MM.1S (cell line): Measurements from ENCODE around the gene KIAA1549.

Experiments used
- DNase-seq: peaks from one replicate; pipeline ENCODE4 v3.0.0-alpha.2; 2015
- H2AFZ ChIP-seq: fragments of 300-600 bp; sonication (generic); 2 replicates; pipeline ENCODE4 v1.6.0; 2016; ENCODE audit warnings: antibody characterized with exemption, low read length
- H3F3A ChIP-seq: fragments of 300-600 bp; sonication (generic); 2 replicates; pipeline ENCODE4 v1.6.1; 2016; ENCODE audit warnings: mild to moderate bottlenecking, antibody characterized with exemption, low read length, moderate library complexity, mixed read lengths; ENCODE audit not compliant: insufficient read depth
- H3K27ac ChIP-seq: fragments of 300-600 bp; sonication (generic); 2 replicates; pipeline ENCODE4 v1.5.1; 2016; ENCODE audit warnings: mild to moderate bottlenecking, low read length
- H3K27me3 ChIP-seq: fragments of 300-600 bp; sonication (generic); replicated peaks from 2 replicates; pipeline ENCODE4 v1.6.0; 2016; ENCODE audit warnings: low read length; ENCODE audit not compliant: insufficient read depth
- H3K36me3 ChIP-seq: fragments of 300-600 bp; sonication (generic); replicated peaks from 2 replicates; pipeline ENCODE4 v1.6.1; 2016; ENCODE audit warnings: mild to moderate bottlenecking, low read length, mixed read lengths; ENCODE audit not compliant: insufficient read depth
- H3K4me1 ChIP-seq: fragments of 300-600 bp; sonication (generic); 2 replicates; pipeline ENCODE4 v1.6.1; 2016; ENCODE audit warnings: low read length, mixed read lengths
- H3K4me2 ChIP-seq: fragments of 300-600 bp; sonication (generic); 2 replicates; pipeline ENCODE4 v1.6.0; 2016; ENCODE audit warnings: low read depth, low read length
- H3K4me3 ChIP-seq: fragments of 300-600 bp; sonication (generic); 2 replicates; pipeline ENCODE4 v1.5.1; 2016; ENCODE audit warnings: low read length, mixed read lengths
- H3K79me2 ChIP-seq: fragments of 300-600 bp; sonication (generic); 2 replicates; pipeline ENCODE4 v1.6.1; 2016; ENCODE audit warnings: mixed run types, low read length, mixed read lengths
- H3K9ac ChIP-seq: fragments of 300-600 bp; sonication (generic); 2 replicates; pipeline ENCODE4 v1.6.1; 2016; ENCODE audit warnings: low read length, mixed read lengths
- H3K9me2 ChIP-seq: fragments of 300-600 bp; sonication (generic); replicated peaks from 2 replicates; pipeline ENCODE4 v1.6.1; 2016; ENCODE audit warnings: mild to moderate bottlenecking, low read length, mixed read lengths; ENCODE audit not compliant: insufficient read depth
- H3K9me3 ChIP-seq: fragments of 300-600 bp; sonication (generic); replicated peaks from 2 replicates; pipeline ENCODE4 v1.6.1; 2016; ENCODE audit warnings: mild to moderate bottlenecking, low read length, mixed read lengths; ENCODE audit not compliant: insufficient read depth
- H4K20me1 ChIP-seq: fragments of 300-600 bp; sonication (generic); 2 replicates; pipeline ENCODE4 v1.6.1; 2016; ENCODE audit warnings: mild to moderate bottlenecking, low read length, moderate library complexity, mixed read lengths; ENCODE audit not compliant: insufficient read depth
- CTCF ChIP-seq: fragments of 300-600 bp; sonication (generic); IDR thresholded peaks from 2 replicates; pipeline ENCODE4 v1.5.1; 2016; ENCODE audit warnings: antibody characterized with exemption, low read length, mixed read lengths
- EZH2 ChIP-seq: fragments of 300-600 bp; sonication (generic); optimal IDR thresholded peaks from 2 replicates; pipeline ENCODE3; 2017; ENCODE audit warnings: low read depth, mild to moderate bottlenecking, antibody characterized with exemption, low read length, mixed read lengths
- EZH2phosphoT487 ChIP-seq: fragments of 300-600 bp; sonication (generic); IDR thresholded peaks from 2 replicates; pipeline ENCODE4 v1.6.1; 2018; ENCODE audit warnings: antibody characterized with exemption, low read length

KIAA1549 gene

GRCh38 chr7:139023076-139023475 is 41.9 kb upstream of the KIAA1549 start:
- Histone ChIP-seq H3K36me3 (no peaks in the 10 kb centered on the region), H3K9ac (no peak overlapping the region), H3K4me2 (no peak overlapping the region)

GRCh38 chr7:139022286-139022685 is 41.1 kb upstream of the KIAA1549 start:
- Histone ChIP-seq H2AFZ (no peak overlapping the region), H3K4me3 (no peak overlapping the region), H3K9me3 (no peaks in the 10 kb centered on the region), H4K20me1 (no peaks in the 10 kb centered on the region), H3K27me3 (no peaks in the 10 kb centered on the region), H3K36me3 (no peaks in the 10 kb centered on the region), H3K4me2 (no peak overlapping the region), H3K4me1 (no peaks in the 10 kb centered on the region), H3K9me2 (no peaks in the 10 kb centered on the region), H3K79me2 (no peaks in the 10 kb centered on the region), H3K9ac (no peak overlapping the region), H3F3A (no peaks in the 10 kb centered on the region), H3K27ac (no peak overlapping the region)
- no peak for DNase-seq
- TF ChIP-seq EZH2phosphoT487 (no peak), CTCF (no peak)

More at GRCh38 chr7:139023076-139023475, 41.9 kb upstream of the KIAA1549 start:
- no peak overlapping the region for H3K4me3 ChIP-seq
- no peaks in the 10 kb centered on the region for H3K4me1 ChIP-seq
- H3K9me3 ChIP-seq, result no peaks in the 10 kb centered on the region
- no peaks in the 10 kb centered on the region for H3F3A ChIP-seq
- TF ChIP-seq EZH2 (no peak), EZH2phosphoT487 (no peak), CTCF (no peak)
- no peak overlapping the region for H3K27ac ChIP-seq
- H3K79me2 ChIP-seq, result no peaks in the 10 kb centered on the region
- H3K9me2 ChIP-seq, result no peaks in the 10 kb centered on the region
- H4K20me1 ChIP-seq, result no peaks in the 10 kb centered on the region
- no peaks in the 10 kb centered on the region for H3K27me3 ChIP-seq
- no peak for DNase-seq
- H2AFZ ChIP-seq, result no peak overlapping the region

- TF ChIP-seq CTCF, result no peak
- TF ChIP-seq EZH2phosphoT487, result no peak
- no peak for TF ChIP-seq EZH2
- no peaks in the 10 kb centered on the region for H4K20me1 ChIP-seq
- H3K27me3 ChIP-seq, result no peaks in the 10 kb centered on the region
- H3K4me3 ChIP-seq, result no peak overlapping the region
- no peak for DNase-seq
- H2AFZ ChIP-seq, result no peak overlapping the region
- H3K9me2 ChIP-seq, result no peaks in the 10 kb centered on the region
- H3K79me2 ChIP-seq, result no peaks in the 10 kb centered on the region
- no peaks in the 10 kb centered on the region for H3K4me1 ChIP-seq
- no peak overlapping the region for H3K9ac ChIP-seq
- H3F3A ChIP-seq, result no peaks in the 10 kb centered on the region
- H3K36me3 ChIP-seq, result no peaks in the 10 kb centered on the region
- no peak overlapping the region for H3K27ac ChIP-seq
- no peak overlapping the region for H3K4me2 ChIP-seq
- no peaks in the 10 kb centered on the region for H3K9me3 ChIP-seq
Observed at GRCh38 chr7:139018910-139019309, 37.7 kb upstream of the KIAA1549 start.
